K562 (cell line): ENCODE measurements around the gene KLK8. TPM values are rescaled to one million over a fixed set of nuclear protein-coding genes. Genes with fewer than 3 reads are reported as not detected.
A peak's percentile ranks its signal among the peaks of the same experiment; 100 is the strongest.

Experiments
- ARID2 ChIP-seq: fragments of 450-650 bp; IDR thresholded peaks from 2 replicates; pipeline ENCODE4 v1.6.1; 2017; ENCODE audit warnings: antibody characterized with exemption, mild to moderate bottlenecking
- CREB3L1 ChIP-seq: fragments of 450-650 bp; IDR thresholded peaks from 2 replicates; pipeline ENCODE4 v1.6.1; 2014; ENCODE audit warnings: low read depth, mild to moderate bottlenecking, moderate library complexity, borderline replicate concordance
- HBP1 ChIP-seq: fragments of 450-650 bp; formaldehyde crosslinking; IDR thresholded peaks from 2 replicates; pipeline ENCODE4 v1.4.0; 2022; ENCODE audit warnings: missing genetic modification characterization
- HDAC1 ChIP-seq, 2 experiments: fragments of 450-650 bp; IDR thresholded peaks; 2 replicates each; pipeline ENCODE4 v1.6.1; 2016 to 2017; ENCODE audit warnings: inconsistent platforms in 1 of 2, mild to moderate bottlenecking in 1 of 2, moderate library complexity in 1 of 2
- HDAC2 ChIP-seq: fragments of 450-650 bp; IDR thresholded peaks from 2 replicates; pipeline ENCODE4 v1.6.1; 2016; ENCODE audit warnings: mild to moderate bottlenecking
- JUND ChIP-seq, 2 experiments: IDR thresholded peaks; 2 replicates in 1 of 2; 3 replicates in 1 of 2; pipeline ENCODE4 v1.6.1; 2011; ENCODE audit warnings: borderline replicate concordance in 2 of 2, low read depth in 2 of 2, low read length in 2 of 2, improper control_type of control experiment in 1 of 2, missing biosample characterization in 1 of 2, missing genetic modification characterization in 1 of 2, missing genetic modification reagents in 1 of 2
- KLF6 ChIP-seq: fragments of 250-450 bp; sonication (Bioruptor Pico); IDR thresholded peaks from 2 replicates; pipeline ENCODE4 v1.4.0; 2020; ENCODE audit warnings: mild to moderate bottlenecking, moderate library complexity, borderline replicate concordance
- RERE ChIP-seq: sonication (generic); formaldehyde crosslinking; IDR thresholded peaks from 2 replicates; pipeline ENCODE4 v1.8.0; 2023; ENCODE audit warnings: missing genetic modification reagents, mild to moderate bottlenecking, borderline replicate concordance
- SMARCA4 ChIP-seq: fragments of 450-650 bp; IDR thresholded peaks from 2 replicates; pipeline ENCODE4 v1.6.1; 2016
- TCFL5 ChIP-seq: fragments of 250-450 bp; sonication (Bioruptor Pico); conservative IDR thresholded peaks from 2 replicates; pipeline ENCODE4 v1.6.1; 2021; ENCODE audit warnings: mild to moderate bottlenecking, moderate library complexity, matching md5 sums
- TFE3 ChIP-seq: fragments of 450-650 bp; formaldehyde crosslinking; IDR thresholded peaks from 2 replicates; pipeline ENCODE4 v1.4.0; 2020; ENCODE audit warnings: mild to moderate bottlenecking, mixed read lengths
- TRIM25 ChIP-seq: fragments of 450-650 bp; IDR thresholded peaks from 2 replicates; pipeline ENCODE4 v1.7.0; 2016; ENCODE audit warnings: borderline replicate concordance
- ZNF511 ChIP-seq: sonication (generic); formaldehyde crosslinking; IDR thresholded peaks from 2 replicates; pipeline ENCODE4 v1.8.0; 2022; ENCODE audit warnings: mild to moderate bottlenecking, missing genetic modification reagents
- ZNF668 ChIP-seq: fragments of 250-450 bp; sonication (Bioruptor Pico); IDR thresholded peaks from 2 replicates; pipeline ENCODE4 v1.8.0; 2022; ENCODE audit warnings: mild to moderate bottlenecking, inconsistent platforms
- ZNF75A ChIP-seq: fragments of 450-650 bp; formaldehyde crosslinking; IDR thresholded peaks from 2 replicates; pipeline ENCODE4 v1.4.0; 2020; ENCODE audit warnings: mild to moderate bottlenecking
- ZSCAN29 ChIP-seq: fragments of 450-650 bp; IDR thresholded peaks from 2 replicates; pipeline ENCODE4 v1.6.1; 2017
- polyA plus RNA-seq, 8 experiments: library from polyadenylated mRNA; depleted of rRNA in 4 of 8; stranded (reverse) in 5 of 8; unstranded in 3 of 8; fragments of >200 nt; fragmentation: Nextera tagmentation in 2 of 8; fragmentation: Illumina TruSeq in 1 of 8; extraction: Ambion mirVana in 2 of 8; extraction: Trizol in 1 of 8; gene quantifications; 2 replicates each; pipeline versions ENCODE4 v1.2.1 to v1.2.3, GENCODE V29; 2011 to 2014; ENCODE audit warnings: inconsistent platforms in 1 of 8, missing spikeins in 1 of 8
- total RNA-seq, 7 experiments: library from RNA; depleted of rRNA in 6 of 7; stranded (reverse); fragments of >200 nt in 6 of 7; fragmentation: Illumina TruSeq in 2 of 7; extraction: Trizol in 2 of 7; gene quantifications; 2 replicates each; pipeline versions ENCODE4 v1.2.1 to v1.2.3, GENCODE V29; 2011 to 2021; ENCODE audit warnings: low replicate concordance in 1 of 7

KLK8 gene
- total and polyA plus RNA-seq, 9 of the 15 experiments (the other 6 are each of a cell fraction or from before 2014, with no cell fraction given) = 0.37 to 1.7 (median 0.76) TPM

GRCh38 chr19:50994129-50994528 is 7.3 kb downstream of the KLK8 start (continued):
- TF ChIP-seq CREB3L1 (no peak), TCFL5 (no peak), ZNF75A (CRISPR knock-in tag) (no peak), HDAC1 (IDR thresholded peaks at IDR 0.05) (no peak), TRIM25 (no peak), TFE3 (peak; percentile 92), RERE (CRISPR knock-in tag) (no peak), HBP1 (no peak), ZNF668 (CRISPR knock-in tag) (no peak), KLF6 (no peak), ARID2 (no peak), ZSCAN29 (no peak), SMARCA4 (no peak), HDAC2 (no peak), ZNF511 (CRISPR knock-in tag) (no peak), JUND (IDR thresholded peaks at IDR 0.05; ENCODE audit: borderline replicate concordance, low read depth, low read length) (no peak), JUND (tag; IDR thresholded peaks at IDR 0.05; ENCODE audit: borderline replicate concordance, low read depth, low read length) (no peak)
